ENCODE results near the gene SHLD3. TPM values are rescaled to one million over a fixed set of nuclear protein-coding genes. Genes with fewer than 3 reads are reported as not detected.
"Not testable (repeated sequence)": the region's sequence is repeated elsewhere in the genome, so short reads cannot be mapped to it uniquely, and the experiment has no call there.

The SHLD3 gene
- total RNA-seq (2021) (1.9 and 3.3 TPM in 2 replicates), Bru-seq, nascent RNA (percentile 82 among the genes with signal in this experiment), BruChase-seq, experiment 1, labeled RNA remaining after a 2-hour chase (percentile 86 among the genes with signal in this experiment), BruChase-seq, experiment 2, labeled RNA remaining after a 6-hour chase (percentile 64 among the genes with signal in this experiment)
- long read RNA-seq, transcript SHLD3-201 (2 exons, 1,766 nt): major isoform, 9 of 9 reads
- long read RNA-seq, partial matches to known transcripts: 0 of 9 reads
- long read RNA-seq, other reads (novel, unspliced or antisense): 0 of 9 reads

DNA sequence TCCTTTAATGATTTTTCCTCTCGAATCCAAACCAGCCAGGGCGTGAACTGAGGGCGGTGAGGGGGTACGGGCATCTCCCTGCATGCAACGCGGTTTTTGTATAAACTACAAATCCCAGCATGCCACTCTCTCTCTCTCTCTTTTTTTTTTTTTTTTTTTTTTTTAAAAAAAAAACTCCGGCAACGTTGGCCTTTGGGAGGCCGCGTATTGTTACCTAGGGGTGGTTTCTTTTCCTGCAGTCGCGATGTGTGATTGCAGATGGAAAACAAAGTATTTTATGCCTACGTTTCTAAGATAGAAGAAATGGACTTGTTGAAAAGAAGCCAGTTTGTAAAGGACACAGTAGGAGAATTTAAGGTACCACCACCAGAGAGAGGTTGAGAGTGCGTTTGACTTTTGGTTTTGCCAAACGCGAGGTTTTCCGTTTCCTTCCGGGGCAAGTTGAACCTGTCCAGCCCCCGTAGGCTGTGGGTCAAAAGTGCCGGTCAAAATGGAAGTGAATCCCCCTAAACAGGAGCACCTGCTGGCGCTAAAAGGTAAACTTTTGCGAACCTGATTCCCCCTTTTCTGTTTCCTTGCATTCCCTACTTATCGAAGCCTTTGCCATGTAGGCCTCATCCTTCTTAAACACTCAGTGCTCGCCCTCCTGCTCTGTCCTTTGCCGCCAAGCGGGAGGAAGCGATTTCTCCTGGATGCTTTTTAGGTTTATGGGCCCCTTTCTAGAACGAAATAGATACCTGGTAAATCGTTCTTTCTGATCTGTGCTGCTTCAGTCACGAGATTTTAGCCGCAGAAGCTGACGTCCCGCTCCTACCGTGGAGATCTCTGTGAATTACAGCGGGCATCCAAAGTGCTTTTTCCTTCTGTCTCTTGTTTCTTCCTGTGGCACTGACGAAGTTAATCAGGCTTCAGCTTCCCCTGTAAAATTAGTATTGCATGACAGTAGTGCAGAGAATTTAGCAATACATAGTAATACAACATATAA is at the start of gene SHLD3, which contains the start of gene TRAPPC13:
Gene SHLD3 (plus strand): TSS at position 457 of the 985 bp plus-strand sequence. CDS start 4,561 bp downstream, outside the sequence.
Gene TRAPPC13 (plus strand): TSS at position 457 of the 985 bp plus-strand sequence. CDS start 34 bp downstream, at position 491.
- intact Hi-C loops (cut with micrococcal nuclease; ENCODE audit: unreplicated experiment): no loop called here
- Histone ChIP-seq H3K9me3 (ENCODE audit: insufficient read depth, low read depth) (no peaks in the 10 kb centered on the region), H2AFZ (peak within 1 kb of the TSS; percentile 98), H3K27ac (peak within 1 kb of the TSS; percentile 73), H3K79me2 (ENCODE audit: low read depth) (peaks cover 87% of the 10 kb centered on the region), H3K4me1 (replicated peaks; ENCODE audit: insufficient read depth) (peaks cover 22% of the 10 kb centered on the region), H3K4me2 (peak within 1 kb of the TSS; percentile 86), H3K27me3 (ENCODE audit: insufficient read depth, low read depth) (no peaks in the 10 kb centered on the region), H3K9me2 (ENCODE audit: insufficient read depth) (no peaks in the 10 kb centered on the region), H4K20me1 (ENCODE audit: insufficient read depth) (no peaks in the 10 kb centered on the region; the same call in 1 of the 2 replicates), H3K36me3 (ENCODE audit: low read depth) (0 out of 2 replicates have a peak, but pooled peaks cover 4% of the 10 kb centered on the region), H3F3A (ENCODE audit: insufficient read depth, low read depth) (no peaks in the 10 kb centered on the region), H3K4me3 (peak within 1 kb of the TSS; percentile 96)
- ChIA-PET POLR2A (ENCODE audit: unreplicated experiment) (interaction anchor here (0.7 kb wide), 1 partner anchor 564 kb away, joined by 3 read pairs; no protein-coding TSS in a partner anchor), CTCF (no interaction called here)
- BruUV-seq (replicated peaks): TSS peak; percentile 81
- no peak for TF ChIP-seq EZH2 (IDR thresholded peaks at IDR 0.05; ENCODE audit: low read depth)
- no peak for TF ChIP-seq CTCF (conservative IDR thresholded peaks at IDR 0.05)
- DNase-seq: peak; percentile 69 to 81

DNA sequence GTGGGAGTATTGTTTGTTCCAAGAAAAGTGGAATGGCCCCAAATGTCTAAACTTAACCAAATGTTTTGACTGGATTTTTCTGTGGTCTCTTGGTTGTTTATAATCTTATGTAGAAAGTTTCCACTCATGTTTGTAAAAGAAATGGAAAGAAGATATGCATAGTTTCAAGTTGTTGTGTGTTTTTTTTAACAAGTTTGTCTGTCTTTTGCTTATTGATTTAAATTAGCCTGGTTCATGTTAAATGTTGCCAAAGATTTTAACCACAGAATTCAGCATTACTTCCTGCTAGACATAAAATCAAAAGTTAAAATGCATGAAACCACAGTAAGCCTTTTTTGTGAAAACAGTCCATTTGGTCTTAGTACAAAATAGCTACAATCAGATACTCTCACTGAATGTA is 47.7 kb upstream of the SHLD3 start:
- Histone ChIP-seq H3K4me1 (replicated peaks; ENCODE audit: insufficient read depth) (no peaks in the 10 kb centered on the region), H3K9me2 (ENCODE audit: insufficient read depth) (no peaks in the 10 kb centered on the region), H3K4me3 (no peak overlapping the region), H2AFZ (no peak overlapping the region), H3K4me2 (no peak overlapping the region), H4K20me1 (ENCODE audit: insufficient read depth) (no peaks in the 10 kb centered on the region), H3K36me3 (ENCODE audit: low read depth) (0 out of 2 replicates have a peak, but pooled peaks cover 19% of the 10 kb centered on the region), H3K79me2 (ENCODE audit: low read depth) (no peaks in the 10 kb centered on the region), H3K27me3 (ENCODE audit: insufficient read depth, low read depth) (no peaks in the 10 kb centered on the region), H3K9me3 (ENCODE audit: insufficient read depth, low read depth) (no peaks in the 10 kb centered on the region), H3K27ac (no peak overlapping the region), H3F3A (ENCODE audit: insufficient read depth, low read depth) (no peaks in the 10 kb centered on the region)
- ChIA-PET CTCF (no interaction called here), POLR2A (ENCODE audit: unreplicated experiment) (no interaction called here)
- intact Hi-C loops (cut with micrococcal nuclease; ENCODE audit: unreplicated experiment): no loop called here
- TF ChIP-seq CTCF (conservative IDR thresholded peaks at IDR 0.05) (no peak), EZH2 (IDR thresholded peaks at IDR 0.05; ENCODE audit: low read depth) (no peak)
- no TSS peak for BruUV-seq (replicated peaks)
- no peak for DNase-seq

DNA sequence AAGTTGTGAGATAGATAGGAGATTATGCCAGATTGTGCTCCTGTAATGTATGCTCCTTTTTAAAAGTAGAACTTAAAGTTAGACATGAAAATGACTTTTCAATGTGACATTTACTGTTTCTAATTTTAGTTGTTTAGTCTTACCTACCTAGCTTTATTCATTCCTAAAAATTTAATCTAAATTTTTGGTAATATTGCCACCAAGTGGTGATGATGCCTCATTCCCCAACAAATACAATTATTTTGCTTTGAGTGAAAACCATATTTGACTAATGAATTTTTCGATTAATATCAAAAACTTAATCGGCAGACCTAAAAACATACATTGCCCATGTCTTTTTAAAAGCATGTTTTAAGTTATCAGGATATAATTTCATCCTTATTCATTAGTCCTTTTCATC is 36.1 kb upstream of the SHLD3 start:
- H3F3A ChIP-seq (ENCODE audit: insufficient read depth, low read depth): peaks cover 7% of the 10 kb centered on the region; the same call in 1 of the 2 replicates
- no peak overlapping the region for H2AFZ ChIP-seq
- no peaks in the 10 kb centered on the region; the same call in 1 of the 2 replicates for H4K20me1 ChIP-seq (ENCODE audit: insufficient read depth)
- no peak overlapping the region for H3K27ac ChIP-seq
- H3K4me3 ChIP-seq: no peak overlapping the region
- ChIA-PET CTCF (no interaction called here), POLR2A (ENCODE audit: unreplicated experiment) (no interaction called here)
- no peak overlapping the region for H3K4me2 ChIP-seq
- TF ChIP-seq EZH2 (IDR thresholded peaks at IDR 0.05; ENCODE audit: low read depth) (no peak), CTCF (conservative IDR thresholded peaks at IDR 0.05) (peak; percentile 28; the same call in 1 of the 2 replicates)
- intact Hi-C loops (cut with micrococcal nuclease; ENCODE audit: unreplicated experiment): no loop called here
- H3K79me2 ChIP-seq (ENCODE audit: low read depth): no peaks in the 10 kb centered on the region
- no peaks in the 10 kb centered on the region for H3K27me3 ChIP-seq (ENCODE audit: insufficient read depth, low read depth)
- no TSS peak for BruUV-seq (replicated peaks)
- no peaks in the 10 kb centered on the region for H3K9me3 ChIP-seq (ENCODE audit: insufficient read depth, low read depth)
- H3K4me1 ChIP-seq (replicated peaks; ENCODE audit: insufficient read depth): no peaks in the 10 kb centered on the region
- H3K9me2 ChIP-seq (ENCODE audit: insufficient read depth): no peaks in the 10 kb centered on the region
- no peak for DNase-seq
- H3K36me3 ChIP-seq (ENCODE audit: low read depth): peaks cover 37% of the 10 kb centered on the region

DNA sequence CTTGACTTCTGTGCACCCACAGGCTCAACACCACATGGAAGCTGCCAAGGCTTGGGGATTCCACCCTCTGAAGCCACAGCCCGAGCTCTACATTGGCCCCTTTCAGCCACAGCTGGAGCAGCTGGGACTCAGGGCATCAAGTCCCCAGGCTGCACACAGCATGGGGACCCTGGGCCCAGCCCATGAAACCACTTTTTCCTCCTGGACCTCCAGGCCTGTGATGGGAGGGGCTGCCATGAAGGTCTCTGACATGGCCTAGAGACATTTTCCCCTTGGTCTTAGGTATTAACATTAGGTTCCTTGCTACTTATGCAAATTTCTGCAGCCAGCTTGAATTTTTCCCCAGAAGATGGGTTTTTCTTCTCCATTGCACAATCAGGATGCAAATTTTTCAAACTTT is 23.1 kb upstream of the SHLD3 start:
- H3K27ac ChIP-seq; DNase-seq; H3F3A ChIP-seq (ENCODE audit: insufficient read depth, low read depth); CTCF ChIA-PET; H3K4me2 ChIP-seq; BruUV-seq (replicated peaks); H3K4me3 ChIP-seq; H2AFZ ChIP-seq; H3K79me2 ChIP-seq (ENCODE audit: low read depth); POLR2A ChIA-PET (ENCODE audit: unreplicated experiment); H3K9me3 ChIP-seq (ENCODE audit: insufficient read depth, low read depth); H4K20me1 ChIP-seq (ENCODE audit: insufficient read depth); intact Hi-C loops (cut with micrococcal nuclease; ENCODE audit: unreplicated experiment); H3K9me2 ChIP-seq (ENCODE audit: insufficient read depth); H3K27me3 ChIP-seq (ENCODE audit: insufficient read depth, low read depth); H3K4me1 ChIP-seq (replicated peaks; ENCODE audit: insufficient read depth): not testable (repeated sequence)
- H3K36me3 ChIP-seq (ENCODE audit: low read depth): peaks cover 24% of the 10 kb centered on the region

Measured in PC-9 (cell line).